ENCODE data around the gene APOL4.
"Not testable (repeated sequence)": the region's sequence is repeated elsewhere in the genome, so short reads cannot be mapped to it uniquely, and the experiment has no call there.

APOL4 gene

DNA sequence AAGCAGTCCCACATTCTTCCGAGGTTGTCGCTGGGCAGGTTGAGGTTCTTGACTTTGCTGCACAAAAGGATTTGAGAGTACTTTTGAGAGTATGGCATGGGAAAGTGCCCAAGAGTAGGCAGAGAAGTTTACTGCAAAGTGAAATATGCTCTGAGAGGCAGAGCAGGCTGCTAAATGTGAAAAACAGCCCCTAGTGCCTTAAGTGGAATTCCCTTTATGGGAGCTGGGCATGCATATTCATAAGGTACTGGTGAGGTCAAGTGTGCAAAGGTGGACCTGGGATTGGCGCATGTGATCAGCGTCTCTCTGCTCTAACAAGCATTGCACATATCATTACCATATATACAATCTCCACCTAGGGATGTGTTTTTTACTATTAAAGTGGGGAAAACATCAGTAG is 12.0 kb upstream of the APOL4 start:
- Histone ChIP-seq H3K27ac (peak overlapping the region; percentile 83), H3K36me3 (no peaks in the 10 kb centered on the region), H3K9me3 (no peaks in the 10 kb centered on the region), H3K4me3 (ENCODE audit: low read depth in 1 of 2, low read length in 1 of 2) (peak overlapping the region in 1 of 2 experiments; percentile 30), H3K27me3 (no peaks in the 10 kb centered on the region), H3K4me1 (ENCODE audit: control insufficient read depth in 1 of 2, insufficient read depth in 1 of 2, low read depth in 1 of 2, low read length in 1 of 2) (peaks cover 36 to 39% of the 10 kb centered on the region in 2 experiments)
- TF ChIP-seq CTCF (IDR thresholded peaks at IDR 0.05), result no peak

DNA sequence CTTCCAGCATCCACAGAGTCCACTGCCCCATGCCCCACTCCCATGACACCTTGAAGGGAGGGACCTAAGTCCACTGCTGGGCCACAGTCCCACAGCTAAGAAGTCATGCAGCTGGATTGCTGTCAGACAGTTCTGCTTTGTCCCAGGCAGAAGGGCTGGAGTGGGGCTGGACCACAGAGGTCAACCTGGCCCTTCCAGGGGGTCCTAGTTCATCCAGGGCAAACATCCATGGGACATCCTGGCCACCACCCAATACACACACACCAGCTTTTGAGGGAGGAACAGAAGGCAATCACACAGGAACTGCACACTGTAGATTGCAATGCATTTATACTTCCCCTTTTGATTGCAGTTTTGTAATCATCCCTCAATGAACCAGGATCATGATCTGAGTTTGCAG is 11.3 kb upstream of the APOL4 start:
- Histone ChIP-seq H3K4me1 (ENCODE audit: control insufficient read depth in 1 of 2, insufficient read depth in 1 of 2, low read depth in 1 of 2, low read length in 1 of 2) (peaks cover 36 to 39% of the 10 kb centered on the region in 2 experiments), H3K4me3 (ENCODE audit: low read depth in 1 of 2, low read length in 1 of 2) (peak overlapping the region in 1 of 2 experiments; percentile 30), H3K27ac (peak overlapping the region; percentile 83), H3K27me3 (no peaks in the 10 kb centered on the region), H3K36me3 (no peaks in the 10 kb centered on the region), H3K9me3 (no peaks in the 10 kb centered on the region)
- no peak for TF ChIP-seq CTCF (IDR thresholded peaks at IDR 0.05)

- Histone ChIP-seq H3K36me3 (no peaks in the 10 kb centered on the region), H3K27ac (peak overlapping the region; percentile 83), H3K9me3 (no peaks in the 10 kb centered on the region), H3K4me3 (ENCODE audit: low read depth in 1 of 2, low read length in 1 of 2) (no peak overlapping the region), H3K4me1 (ENCODE audit: control insufficient read depth in 1 of 2, insufficient read depth in 1 of 2, low read depth in 1 of 2, low read length in 1 of 2) (peaks cover 36 to 39% of the 10 kb centered on the region in 2 experiments), H3K27me3 (no peaks in the 10 kb centered on the region)
- no peak for TF ChIP-seq CTCF (IDR thresholded peaks at IDR 0.05)
Observed at GRCh38 chr22:36211237-36211861, 9.7 kb upstream of the APOL4 start.

- Histone ChIP-seq H3K36me3 (no peaks in the 10 kb centered on the region), H3K27me3 (no peaks in the 10 kb centered on the region), H3K27ac (peak overlapping the region; percentile 83), H3K4me3 (ENCODE audit: low read depth in 1 of 2, low read length in 1 of 2) (no peak overlapping the region), H3K4me1 (ENCODE audit: control insufficient read depth in 1 of 2, insufficient read depth in 1 of 2, low read depth in 1 of 2, low read length in 1 of 2) (peaks cover 36 to 39% of the 10 kb centered on the region in 2 experiments), H3K9me3 (no peaks in the 10 kb centered on the region)
- no peak for TF ChIP-seq CTCF (IDR thresholded peaks at IDR 0.05)
Observed at GRCh38 chr22:36210224-36210623, 8.6 kb upstream of the APOL4 start.

GRCh38 chr22:36209488-36209908 is 7.9 kb upstream of the APOL4 start:
- H3K27me3 ChIP-seq; H3K36me3 ChIP-seq; H3K27ac ChIP-seq; H3K4me3 ChIP-seq (ENCODE audit: low read depth in 1 of 2, low read length in 1 of 2); H3K9me3 ChIP-seq: not testable (repeated sequence)
- peaks cover 36 to 39% of the 10 kb centered on the region in 2 experiments for H3K4me1 ChIP-seq (ENCODE audit: control insufficient read depth in 1 of 2, insufficient read depth in 1 of 2, low read depth in 1 of 2, low read length in 1 of 2)

- Histone ChIP-seq H3K36me3 (no peaks in the 10 kb centered on the region), H3K27me3 (peaks cover 3% of the 10 kb centered on the region), H3K4me1 (ENCODE audit: control insufficient read depth in 1 of 2, insufficient read depth in 1 of 2, low read depth in 1 of 2, low read length in 1 of 2) (peaks cover 35 to 39% of the 10 kb centered on the region in 2 experiments), H3K27ac (no peak overlapping the region), H3K4me3 (ENCODE audit: low read depth in 1 of 2, low read length in 1 of 2) (no peak overlapping the region), H3K9me3 (no peaks in the 10 kb centered on the region)
- no peak for TF ChIP-seq CTCF (IDR thresholded peaks at IDR 0.05)
Observed at GRCh38 chr22:36208914-36209313, 7.3 kb upstream of the APOL4 start.
